Stimulated activated CD4-positive, alpha-beta T cell treated with anti-CD3 and anti-CD28 coated beads, Interleukin-4, amount 100 ng/mL, for 1 hour (primary cell): ENCODE measurements around the gene NFIA.

ENCODE experiments used
- DNase-seq: peaks from one replicate; pipeline ENCODE4 v3.0.0-alpha.2; 2020

The NFIA gene

GRCh38 chr1:61420243-61420642 lies 337.9 kb downstream of the NFIA start:
- no peak for DNase-seq

GRCh38 chr1:61420909-61421835 lies 338.8 kb downstream of the NFIA start:
- DNase-seq = no peak

DNA sequence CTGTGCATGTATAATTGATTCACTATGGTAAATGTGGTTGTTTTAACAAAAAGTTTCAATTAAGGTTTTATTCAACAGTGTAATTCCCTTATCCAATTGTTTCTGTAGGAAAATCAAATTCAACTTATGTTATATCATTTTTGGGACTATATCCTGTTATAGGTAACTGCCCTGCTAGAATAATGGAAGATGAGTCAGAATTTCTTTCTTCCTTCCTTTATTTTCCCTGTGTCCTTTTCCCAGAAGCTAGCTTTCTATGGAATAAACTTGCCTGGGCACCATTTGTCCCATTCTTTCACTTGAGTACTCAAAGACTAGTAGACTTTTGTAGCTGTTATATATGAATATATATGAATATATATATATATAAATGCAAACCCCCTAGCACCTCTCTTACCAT lies 341.3 kb downstream of the NFIA start:
- DNase-seq = no peak

DNA sequence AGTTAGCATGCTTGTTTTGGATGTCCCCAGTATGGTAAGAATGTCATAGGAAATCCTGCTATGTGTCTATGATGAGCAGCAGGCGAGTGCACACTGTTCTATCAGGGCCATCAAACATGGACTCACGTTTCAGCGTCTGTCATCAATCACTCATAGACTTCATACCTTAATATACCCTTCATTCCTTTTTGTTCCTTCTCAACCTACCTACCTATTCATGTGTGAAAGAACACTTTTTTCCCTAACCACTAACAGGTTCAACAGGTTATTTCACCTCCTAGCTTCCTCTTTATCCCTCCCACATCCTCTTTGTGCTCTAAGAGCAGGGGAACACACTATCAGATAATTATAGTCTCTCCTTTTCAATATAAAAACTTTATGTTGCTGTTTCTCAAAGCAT lies 342.0 kb downstream of the NFIA start:
- no peak for DNase-seq

GRCh38 chr1:61425040-61425439 lies 342.7 kb downstream of the NFIA start:
- no peak for DNase-seq

- DNase-seq = no peak
These were observed 343.9 kb downstream of the NFIA start for GRCh38 chr1:61426254-61426653.

DNA sequence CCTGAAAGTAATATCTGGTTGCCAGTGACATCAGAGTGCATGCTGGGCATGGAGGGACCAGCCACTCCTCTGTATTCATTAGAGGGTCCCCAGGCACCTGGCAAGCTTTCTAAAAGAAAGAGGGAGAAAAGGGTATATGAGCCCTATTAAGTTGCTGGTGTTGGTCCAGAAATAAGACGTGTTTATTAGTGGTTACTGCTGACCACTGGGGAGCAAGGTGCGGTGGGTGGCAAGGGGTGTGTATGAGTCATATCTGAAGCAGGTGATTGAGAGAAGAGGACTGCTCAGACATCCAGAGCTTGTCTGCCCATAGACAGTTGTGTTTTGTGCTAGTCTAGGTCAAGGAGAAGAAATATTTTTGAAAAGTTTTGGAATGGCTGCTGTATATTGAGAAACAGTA lies 344.5 kb downstream of the NFIA start:
- DNase-seq = no peak

DNA sequence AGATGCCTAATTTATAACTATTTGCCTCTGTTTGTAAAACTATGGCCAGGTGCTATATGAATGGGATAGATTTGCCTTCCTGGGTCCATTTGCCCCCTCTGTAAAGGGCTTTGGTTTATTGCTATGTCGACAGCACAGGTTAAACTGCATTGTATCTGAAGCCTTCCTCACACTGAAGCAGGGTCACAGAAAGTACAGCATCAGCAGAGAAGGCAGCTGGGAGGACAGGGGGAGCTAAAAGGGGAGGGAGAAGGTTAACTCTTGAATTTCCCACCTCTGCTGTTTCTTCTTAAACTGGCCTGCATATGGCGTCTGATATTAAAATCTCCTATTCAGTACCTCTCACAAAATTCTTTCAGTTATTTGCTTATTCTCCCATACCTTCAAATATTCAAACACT lies 345.1 kb downstream of the NFIA start:
- no peak for DNase-seq

DNA sequence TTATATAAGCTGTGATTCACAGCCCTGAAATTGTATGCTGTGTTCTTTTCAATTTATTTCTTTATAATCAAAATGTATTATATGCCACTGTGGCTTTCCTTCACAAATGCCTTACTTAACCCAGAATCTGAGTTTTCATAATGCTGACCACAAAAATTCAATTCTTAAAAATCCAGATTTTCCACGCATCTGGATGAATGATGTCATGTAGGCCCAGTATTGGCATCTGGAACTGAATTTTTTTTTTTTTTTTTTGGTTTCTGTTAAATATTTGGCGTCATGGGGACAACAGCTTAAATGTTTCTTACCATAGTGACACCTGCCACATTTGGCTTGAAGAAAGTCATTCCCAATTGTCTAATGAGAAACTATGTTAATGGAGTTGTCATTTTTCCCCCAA lies 345.8 kb downstream of the NFIA start:
- DNase-seq = no peak

- DNase-seq = no peak
These were observed 350.4 kb downstream of the NFIA start for GRCh38 chr1:61432616-61433388.

DNA sequence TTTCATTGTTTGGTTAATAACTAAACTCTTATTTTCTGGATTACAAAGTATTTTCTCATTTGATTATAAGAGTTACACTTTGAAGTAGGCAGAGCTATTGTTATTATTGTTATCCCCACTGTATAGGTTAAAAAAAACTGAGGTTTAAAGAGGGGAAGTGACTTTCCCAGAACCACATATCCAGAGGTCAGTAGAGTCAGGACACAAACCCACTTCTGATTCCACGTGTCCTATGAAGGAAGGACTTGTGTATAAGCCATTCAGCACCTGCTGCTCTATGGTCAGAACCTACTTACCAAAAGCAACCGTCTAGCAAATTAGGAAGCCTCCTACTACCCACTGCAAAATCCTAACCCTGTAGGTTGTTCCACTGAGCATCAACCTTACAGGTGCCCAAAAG lies 351.3 kb downstream of the NFIA start:
- no peak for DNase-seq

DNA sequence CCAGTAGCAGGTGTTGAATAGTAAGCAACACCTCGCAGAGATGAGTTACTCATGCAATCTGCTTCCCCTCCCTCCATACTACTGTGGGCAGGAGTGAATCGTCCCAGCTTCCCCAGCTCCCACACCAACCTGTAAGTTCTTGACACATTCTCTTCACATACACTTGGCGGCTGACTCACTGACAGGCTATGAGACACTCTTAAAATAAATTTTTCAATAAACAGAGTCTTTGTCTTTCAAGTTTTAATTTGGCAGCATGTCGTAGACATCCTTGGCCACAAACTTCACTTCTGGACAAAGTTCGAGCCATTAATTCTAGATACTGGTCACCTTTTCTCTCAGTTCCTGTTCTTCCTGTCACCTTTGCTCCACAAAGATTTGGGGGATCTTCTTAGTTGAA lies 351.9 kb downstream of the NFIA start:
- no peak for DNase-seq

- DNase-seq = no peak
These were observed 352.9 kb downstream of the NFIA start for GRCh38 chr1:61435226-61435625.

DNA sequence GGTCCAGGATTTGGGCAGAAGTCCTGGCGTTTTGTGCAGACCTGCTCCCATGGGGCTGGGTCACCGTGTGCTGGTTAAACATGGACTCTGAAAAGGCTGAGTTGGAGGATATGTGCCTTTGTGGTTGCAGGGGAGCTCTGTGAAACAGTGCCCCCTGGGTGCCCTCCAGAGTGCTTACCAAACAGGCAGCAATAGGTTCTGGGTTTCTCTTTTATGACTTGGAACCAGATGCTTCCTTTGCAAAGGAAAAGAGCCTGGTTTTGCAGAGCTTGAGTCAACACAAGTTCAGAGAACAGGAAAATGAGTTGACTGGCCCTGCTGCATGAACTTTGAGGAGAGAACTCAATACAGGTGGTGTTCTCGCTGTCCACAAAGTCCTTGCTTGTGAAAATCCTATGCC lies 353.7 kb downstream of the NFIA start:
- no peak for DNase-seq

DNA sequence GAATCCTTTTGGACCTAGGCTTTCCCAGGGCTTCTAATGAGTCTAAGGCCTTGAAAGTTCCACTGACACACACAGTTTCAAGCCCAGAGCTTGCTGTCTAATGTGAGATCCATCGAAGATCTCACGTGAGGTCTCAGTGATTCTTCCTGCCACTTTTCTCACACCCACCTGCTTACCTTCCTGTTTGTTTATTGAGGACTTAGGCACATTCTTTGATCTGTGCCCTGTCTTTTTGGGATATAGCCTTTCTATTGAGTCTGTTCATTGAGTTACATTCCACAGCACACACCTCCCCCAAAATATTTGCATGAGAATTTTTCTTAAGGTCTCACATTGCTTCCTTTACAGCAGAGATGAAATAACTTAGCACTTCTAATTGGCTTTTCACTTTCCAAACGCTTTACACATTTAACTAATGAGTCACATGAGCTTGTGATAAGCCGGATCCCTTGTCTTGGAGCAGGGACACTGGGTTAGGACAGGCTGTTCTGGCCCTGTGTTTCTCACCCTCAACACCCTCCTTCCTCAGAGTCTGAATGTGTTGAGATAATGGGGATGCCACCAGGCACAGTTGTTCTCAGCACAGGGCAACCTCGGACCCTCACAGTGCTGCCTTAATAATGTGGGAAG lies 354.2 kb downstream of the NFIA start:
- no peak for DNase-seq

DNA sequence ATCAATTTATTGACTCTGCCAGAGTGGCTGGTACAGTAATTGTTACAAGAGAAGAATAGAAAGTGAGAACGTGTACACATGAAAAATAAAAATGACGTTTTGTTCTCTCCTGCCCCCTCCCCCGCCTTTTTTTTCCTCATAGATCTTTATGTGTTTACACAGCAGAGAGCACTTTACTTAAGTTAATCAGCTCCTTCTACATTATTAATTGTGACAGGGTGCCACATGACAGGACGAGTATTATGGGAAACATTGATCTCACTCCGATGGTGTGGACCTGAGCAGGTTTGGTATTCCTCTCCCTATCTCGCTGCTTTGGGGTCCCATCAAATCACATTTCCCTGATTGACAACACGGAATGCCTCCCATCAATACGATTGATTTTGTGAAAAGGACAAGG lies 356.9 kb downstream of the NFIA start:
- no peak for DNase-seq

DNA sequence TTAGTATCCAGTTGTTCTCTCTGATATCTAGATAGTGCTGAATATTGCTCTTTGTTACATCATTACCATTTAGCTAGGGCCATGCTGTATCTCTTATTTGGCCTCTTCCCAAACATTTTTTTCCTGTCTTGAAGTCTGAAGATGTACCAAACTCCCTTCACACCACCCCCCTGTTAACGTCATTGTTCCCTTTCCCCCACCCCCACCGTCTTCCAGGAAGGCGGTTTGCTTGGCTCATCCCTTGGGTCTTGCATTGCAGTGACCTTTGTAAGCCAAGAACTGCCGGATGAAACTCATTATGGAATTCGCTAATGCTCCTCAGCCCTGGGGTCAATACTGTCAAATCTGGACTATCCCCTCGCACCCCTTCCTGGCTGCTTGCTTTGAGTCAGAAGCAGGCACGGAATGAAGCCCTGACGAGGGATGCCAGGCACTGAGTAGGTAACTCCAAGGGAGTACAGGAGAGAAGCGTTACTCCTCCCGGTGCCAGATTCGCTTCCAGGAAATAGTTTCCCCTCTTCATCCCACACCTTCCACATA lies 359.4 kb downstream of the NFIA start:
- no peak for DNase-seq

DNA sequence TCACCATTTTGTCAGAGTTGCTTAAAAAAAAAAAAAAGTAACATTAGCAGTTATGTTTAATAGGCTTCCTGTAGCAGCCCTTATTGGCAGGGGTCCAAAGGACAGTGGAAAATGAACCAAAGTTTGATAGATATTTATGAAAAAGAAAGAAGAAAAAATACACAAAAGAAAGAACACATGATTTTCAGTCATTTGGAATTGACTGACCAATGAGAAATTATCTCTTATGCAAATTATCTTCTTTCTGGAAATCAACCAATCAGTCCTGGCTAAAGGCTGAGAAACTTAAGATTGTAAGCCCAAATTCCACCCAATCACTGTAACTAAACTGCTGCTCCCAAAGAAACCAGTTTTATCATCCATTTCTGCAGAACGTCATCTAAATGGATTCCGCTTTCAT lies 360.2 kb downstream of the NFIA start:
- DNase-seq = no peak

- no peak for DNase-seq
These were observed 361.9 kb downstream of the NFIA start for GRCh38 chr1:61444288-61444687.

- DNase-seq = no peak
These were observed 363.0 kb downstream of the NFIA start for GRCh38 chr1:61445269-61445825.

DNA sequence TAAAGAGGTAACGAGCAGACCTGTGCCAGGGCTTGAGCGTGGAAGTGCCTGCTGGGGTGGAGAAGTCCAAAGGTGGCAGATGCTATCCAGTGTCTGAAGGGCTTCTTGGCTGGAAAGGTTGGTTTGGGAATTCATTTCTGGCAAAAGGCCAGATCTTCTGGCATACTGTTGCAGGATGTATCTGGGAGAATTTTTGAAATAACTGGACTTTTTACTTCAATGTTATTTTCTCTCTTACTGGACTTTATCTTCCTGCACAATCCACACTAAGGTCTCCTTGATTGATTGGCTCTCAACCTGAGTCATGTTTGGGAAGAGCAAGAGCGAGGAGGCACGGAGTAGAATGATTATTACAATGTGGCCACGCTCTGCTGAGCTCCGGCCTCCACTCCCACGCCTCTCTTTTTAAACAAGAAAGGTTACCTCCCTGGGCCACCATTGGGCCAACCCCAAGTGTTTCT lies 364.2 kb downstream of the NFIA start:
- DNase-seq = no peak

DNA sequence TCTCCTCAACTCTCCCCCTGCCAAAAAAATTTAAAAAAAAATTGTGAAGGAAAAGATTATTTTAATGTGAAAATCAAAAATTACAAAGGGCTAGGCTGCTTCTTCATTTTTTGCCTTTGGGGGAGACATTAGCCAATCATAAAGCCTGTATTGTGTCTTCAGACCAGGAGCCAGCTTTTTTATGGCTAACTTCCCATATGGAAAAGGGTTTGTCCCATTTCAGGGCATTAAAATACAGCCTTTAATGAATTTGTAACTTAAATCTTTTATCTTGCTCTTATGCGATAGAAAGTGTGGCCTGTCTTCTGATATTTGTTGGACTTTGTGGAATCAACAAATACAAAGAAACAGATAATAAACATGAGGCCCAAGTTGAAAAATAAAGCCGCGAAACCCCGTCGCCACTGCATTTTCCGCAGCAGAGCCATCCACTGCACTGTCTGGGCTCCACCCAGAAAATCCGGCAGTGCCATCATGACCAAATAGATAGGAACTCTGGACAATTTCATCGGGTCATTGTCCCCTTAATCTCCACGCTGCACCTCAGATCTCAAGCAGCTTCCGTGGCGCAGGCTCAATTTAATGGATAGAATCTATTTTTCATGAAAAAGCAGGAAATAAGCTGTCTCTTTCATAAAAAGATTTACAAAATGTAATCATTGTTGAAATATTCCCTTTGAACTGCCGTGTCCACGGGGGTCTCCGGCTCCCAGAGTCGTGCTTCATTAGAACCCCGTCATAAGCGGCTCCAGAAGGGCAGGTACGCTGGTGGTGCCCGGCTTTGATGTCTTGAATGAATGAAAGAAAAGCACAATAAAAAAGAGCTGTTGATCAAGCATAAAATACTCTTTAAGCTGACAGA lies 365.0 kb downstream of the NFIA start:
- no peak for DNase-seq
